Liver (tissue), 9 donors: Measurements from ENCODE around the gene VWA3A. TPM values are rescaled to one million over a fixed set of nuclear protein-coding genes. Genes with fewer than 3 reads are reported as not detected.

Experiments used
- DNase-seq: peaks from one replicate; pipeline ENCODE4 v3.0.0-alpha.2; 2017; ENCODE audit warnings: low spot score
- H3K27ac ChIP-seq, 2 donors: one replicate each; pipeline ENCODE4 v1.7.0; 2013; ENCODE audit warnings: inconsistent platforms in 2 of 2, low read length in 2 of 2, control low read depth in 1 of 2, low read depth in 1 of 2, mild to moderate bottlenecking in 1 of 2
- H3K27me3 ChIP-seq, 4 donors: one replicate each; pipeline versions ENCODE4 v1.6.1 to v1.7.0; 2013; ENCODE audit warnings: low read length in 3 of 4, inconsistent platforms in 1 of 4, mild to moderate bottlenecking in 1 of 4, moderate library complexity in 1 of 4; ENCODE audit not compliant: control insufficient read depth in 4 of 4, insufficient read depth in 4 of 4
- H3K36me3 ChIP-seq, 4 donors: one replicate each; pipeline versions ENCODE4 v1.6.1 to v1.7.0; 2013; ENCODE audit warnings: low read length in 3 of 4, mild to moderate bottlenecking in 3 of 4, low read depth in 1 of 4, moderate library complexity in 1 of 4; ENCODE audit not compliant: control insufficient read depth in 4 of 4, insufficient read depth in 3 of 4
- H3K4me1 ChIP-seq, 4 donors: one replicate each; pipeline versions ENCODE4 v1.6.1 to v1.7.0; 2013; ENCODE audit warnings: low read length in 3 of 4, mild to moderate bottlenecking in 3 of 4, moderate library complexity in 1 of 4; ENCODE audit not compliant: control insufficient read depth in 4 of 4, insufficient read depth in 4 of 4
- H3K4me3 ChIP-seq, 3 donors: one replicate each; pipeline versions ENCODE4 v1.6.1 to v1.7.0; 2013; ENCODE audit warnings: low read length in 3 of 3, control low read depth in 1 of 3, low read depth in 1 of 3, mild to moderate bottlenecking in 1 of 3
- H3K9ac ChIP-seq, 2 donors: one replicate each; pipeline ENCODE4 v1.7.0; 2013; ENCODE audit warnings: low read length in 2 of 2, mild to moderate bottlenecking in 2 of 2, moderate library complexity in 2 of 2, control low read depth in 1 of 2, low read depth in 1 of 2
- H3K9me3 ChIP-seq, 4 donors: one replicate each; pipeline versions ENCODE4 v1.6.1 to v1.7.0; 2013; ENCODE audit warnings: low read length in 3 of 4; ENCODE audit not compliant: control insufficient read depth in 4 of 4
- EGR1 ChIP-seq, 2 donors: IDR thresholded peaks; 2 replicates each; pipeline ENCODE4 v1.6.1; 2016 to 2018; ENCODE audit warnings: antibody characterized with exemption in 2 of 2, low read depth in 2 of 2
- FOXA1 ChIP-seq: IDR thresholded peaks from 2 replicates; pipeline ENCODE4 v1.6.1; 2016; ENCODE audit warnings: antibody characterized with exemption
- FOXA2 ChIP-seq: IDR thresholded peaks from 2 replicates; pipeline ENCODE4 v1.6.1; 2016; ENCODE audit warnings: antibody characterized with exemption
- GABPA ChIP-seq, 2 donors: IDR thresholded peaks in 1 of 2; conservative IDR thresholded peaks in 1 of 2; 2 replicates each; pipeline ENCODE4 v1.6.1; 2016; ENCODE audit warnings: antibody characterized with exemption in 2 of 2, mild to moderate bottlenecking in 1 of 2, moderate library complexity in 1 of 2
- HNF4A ChIP-seq, 2 donors: conservative IDR thresholded peaks; 2 replicates each; pipeline ENCODE4 v1.6.1; 2016; ENCODE audit warnings: antibody characterized with exemption in 2 of 2, mild to moderate bottlenecking in 2 of 2
- HNF4G ChIP-seq: IDR thresholded peaks from 2 replicates; pipeline ENCODE4 v1.6.1; 2016; ENCODE audit warnings: antibody characterized with exemption
- JUND ChIP-seq, 2 donors: IDR thresholded peaks; 2 replicates each; pipeline ENCODE4 v1.6.1; 2016; ENCODE audit warnings: antibody characterized with exemption in 2 of 2
- NR2F2 ChIP-seq: IDR thresholded peaks from 2 replicates; pipeline ENCODE4 v1.6.1; 2016; ENCODE audit warnings: antibody characterized with exemption
- RAD21 ChIP-seq, 2 donors: IDR thresholded peaks; 2 replicates each; pipeline ENCODE4 v1.6.1; 2016; ENCODE audit warnings: antibody characterized with exemption in 2 of 2, mild to moderate bottlenecking in 2 of 2
- RXRA ChIP-seq, 2 donors: IDR thresholded peaks; 2 replicates each; pipeline ENCODE4 v1.6.1; 2017 to 2018; ENCODE audit warnings: antibody characterized with exemption in 2 of 2, mild to moderate bottlenecking in 1 of 2
- SP1 ChIP-seq: IDR thresholded peaks from 2 replicates; pipeline ENCODE4 v1.6.1; 2018; ENCODE audit warnings: antibody characterized with exemption, mild to moderate bottlenecking
- TAF1 ChIP-seq: conservative IDR thresholded peaks from 2 replicates; pipeline ENCODE4 v1.6.1; 2016; ENCODE audit warnings: antibody characterized with exemption, mild to moderate bottlenecking
- YY1 ChIP-seq: IDR thresholded peaks from 2 replicates; pipeline ENCODE4 v1.6.1; 2016; ENCODE audit warnings: antibody characterized with exemption, mild to moderate bottlenecking
- WGBS: extraction: QIAGEN DNeasy Blood & Tissue Kit; methylation state at CpG from one replicate; pipeline ENCODE4 v1.1.7; 2013; 5-methylcytosine and 5-hydroxymethylcytosine counted together
- polyA plus RNA-seq, 2 donors: library from polyadenylated mRNA; stranded (reverse) in 1 of 2; unstranded in 1 of 2; fragments of 200-250 nt in 1 of 2; fragments of >200 nt in 1 of 2; fragmentation: Nextera tagmentation in 1 of 2; extraction: Ambion mirVana in 1 of 2; gene quantifications; one replicate each; pipeline versions ENCODE4 v1.2.1 to v1.2.3, GENCODE V29; 2013 to 2015
- total RNA-seq, 2 donors: library from RNA; depleted of rRNA; stranded (reverse); fragments of >200 nt; gene quantifications; one replicate each; pipeline ENCODE4 v1.2.3, GENCODE V29; 2014
- TF ChIP-seq, protein P1 (sequence below): IDR thresholded peaks from 2 replicates; pipeline ENCODE4 v1.6.1; 2016; ENCODE audit warnings: antibody characterized with exemption
- TF ChIP-seq, protein P2 (sequence below): fragments of 150-350 bp; IDR thresholded peaks from 2 replicates; pipeline ENCODE4 v1.5.1; 2017; ENCODE audit warnings: improper control_type of control experiment, low read depth, low read length; ENCODE audit not compliant: missing input control
- TF ChIP-seq, protein P3 (sequence below): IDR thresholded peaks from 2 replicates; pipeline ENCODE4 v1.6.1; 2016; ENCODE audit warnings: antibody characterized with exemption, mild to moderate bottlenecking
- TF ChIP-seq, protein P4 (sequence below): IDR thresholded peaks from 2 replicates; pipeline ENCODE4 v1.6.1; 2016; ENCODE audit warnings: antibody characterized with exemption
- TF ChIP-seq, protein P5 (sequence below): IDR thresholded peaks from 2 replicates; pipeline ENCODE4 v1.6.1; 2016; ENCODE audit warnings: antibody characterized with exemption
- donor health status: healthy.
- donor health status: healthy.
- donor health status: healthy.
- donor health status: healthy.
- donor health status: healthy.

The VWA3A gene
- total and polyA plus RNA-seq, 4 donors: 0.05 to 0.17 TPM; not detected in 2

DNA sequence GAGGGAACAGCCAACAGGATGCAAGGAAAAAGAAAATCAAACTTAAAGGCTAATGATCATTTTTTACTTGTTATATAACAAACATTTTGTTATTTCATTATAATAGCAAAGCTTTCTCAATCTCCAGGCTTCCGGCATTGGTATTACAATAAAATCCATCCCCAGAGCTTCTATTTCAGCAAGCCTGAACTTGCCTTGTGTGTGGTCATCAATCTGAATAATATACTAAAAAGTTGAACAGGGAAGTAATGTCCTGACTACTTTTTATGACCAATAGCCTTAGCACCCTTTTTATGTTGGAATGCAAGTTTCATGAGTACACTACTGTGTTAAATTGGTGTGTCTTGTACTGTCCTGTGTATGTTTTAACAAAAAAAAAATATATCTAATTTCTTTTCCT is 27.1 kb upstream of the VWA3A start:
- Histone ChIP-seq H3K36me3 (no peaks in the 10 kb centered on the region), H3K4me3 (no peak overlapping the region), H3K27ac (no peak overlapping the region), H3K4me1 (no peaks in the 10 kb centered on the region), H3K9ac (no peak overlapping the region), H3K9me3 (peaks cover 0 to 2% (median 0%) of the 10 kb centered on the region in 4 donors), H3K27me3 (no peaks in the 10 kb centered on the region)
- WGBS: 93% methylated on average over 1 of the region's 1 CpG
- TF ChIP-seq HNF4G: no peak
- no peak for TF ChIP-seq EGR1 (IDR thresholded peaks at IDR 0.05; ENCODE audit: low read depth in 2 of 2)
- DNase-seq: no peak

DNA sequence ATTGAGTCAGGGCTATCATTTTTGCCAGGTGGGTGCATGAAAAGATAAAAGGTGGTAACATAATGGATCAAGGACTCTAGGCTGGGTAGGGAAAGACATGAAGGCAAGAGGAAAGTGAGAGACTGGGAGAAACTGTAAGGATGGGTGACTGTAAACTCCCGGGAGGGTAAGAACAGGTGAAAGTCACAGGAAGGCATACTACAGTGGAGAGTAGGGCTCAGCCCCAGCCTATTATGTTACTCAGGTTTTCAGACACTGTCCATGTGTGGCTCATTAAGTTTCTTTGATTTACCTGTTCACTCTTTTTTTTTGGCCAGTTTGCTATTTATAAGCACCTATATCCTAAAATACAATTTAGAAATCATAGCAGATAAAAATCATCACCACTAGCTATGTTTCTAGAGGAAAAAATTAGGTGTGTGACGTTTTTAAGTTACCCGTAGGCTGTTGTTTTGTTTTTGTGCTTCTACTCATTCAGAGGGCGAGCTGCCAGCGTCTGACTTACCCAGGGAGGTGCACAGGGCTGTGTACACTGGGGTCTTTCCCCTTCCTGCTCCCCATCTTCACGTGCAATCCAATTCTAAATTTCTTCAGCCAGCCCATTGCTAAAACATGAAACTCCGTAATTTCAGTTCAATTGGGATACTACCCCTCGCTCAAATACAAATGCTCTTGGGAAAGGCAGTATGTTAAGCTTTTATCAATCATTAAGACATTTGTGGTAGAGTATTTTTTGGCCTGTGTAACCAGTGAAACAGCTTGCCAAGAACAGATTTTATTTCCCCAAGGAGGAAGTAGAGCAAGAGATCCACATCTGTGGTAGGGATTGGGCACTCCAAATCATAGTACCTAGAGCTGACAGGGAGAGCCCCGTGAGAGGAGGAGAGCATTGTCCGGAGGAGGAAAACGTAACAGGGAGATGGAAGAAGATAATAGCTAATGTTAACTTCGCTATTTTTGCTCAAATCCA is 21.7 kb upstream of the VWA3A start:
- no peaks in the 10 kb centered on the region for H3K27me3 ChIP-seq
- no peak overlapping the region for H3K27ac ChIP-seq
- TF ChIP-seq SP1: no peak
- TF ChIP-seq, protein P1, sequence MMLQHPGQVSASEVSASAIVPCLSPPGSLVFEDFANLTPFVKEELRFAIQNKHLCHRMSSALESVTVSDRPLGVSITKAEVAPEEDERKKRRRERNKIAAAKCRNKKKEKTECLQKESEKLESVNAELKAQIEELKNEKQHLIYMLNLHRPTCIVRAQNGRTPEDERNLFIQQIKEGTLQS: no peak
- WGBS: 85% methylated on average over 12 of the region's 12 CpGs
- no peak overlapping the region for H3K9ac ChIP-seq
- H3K9me3 ChIP-seq: peaks cover 0 to 2% (median 0%) of the 10 kb centered on the region in 4 donors
- no peak for DNase-seq
- peaks cover 0 to 2% (median 0%) of the 10 kb centered on the region in 4 donors for H3K36me3 ChIP-seq
- H3K4me1 ChIP-seq: no peaks in the 10 kb centered on the region
- no peak overlapping the region for H3K4me3 ChIP-seq

DNA sequence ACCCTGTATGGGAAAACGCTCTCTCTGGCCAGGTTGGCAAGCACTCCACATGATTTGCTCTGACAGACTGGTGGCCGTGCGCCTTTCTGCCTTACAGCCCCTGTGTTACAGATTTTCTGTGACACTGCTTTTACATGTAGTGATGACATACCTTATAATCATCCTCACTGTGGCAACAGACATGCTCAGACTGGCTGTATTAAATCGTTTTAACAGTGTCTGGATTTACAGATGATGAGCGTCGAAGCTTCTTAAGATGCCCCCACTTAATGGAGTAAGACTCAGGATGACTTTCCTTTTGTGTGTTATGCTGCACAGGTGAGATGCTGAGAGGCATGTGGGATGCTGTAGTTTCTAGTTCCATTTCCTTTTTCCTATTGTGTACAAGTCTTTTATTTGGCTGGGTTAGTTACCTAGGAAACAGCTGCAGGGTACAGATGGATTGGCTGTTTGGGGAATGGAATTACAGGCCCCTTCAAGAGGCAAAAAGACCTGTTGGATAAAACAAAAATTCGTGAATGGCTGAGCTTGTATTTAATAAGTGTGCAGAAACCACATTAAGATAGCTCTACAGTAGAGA is 20.9 kb upstream of the VWA3A start:
- Histone ChIP-seq H3K4me1 (no peaks in the 10 kb centered on the region), H3K27me3 (no peaks in the 10 kb centered on the region), H3K4me3 (no peak overlapping the region), H3K9me3 (peaks cover 0 to 2% (median 0%) of the 10 kb centered on the region in 4 donors), H3K36me3 (peaks cover 0 to 2% (median 0%) of the 10 kb centered on the region in 4 donors), H3K27ac (no peak overlapping the region), H3K9ac (no peak overlapping the region)
- no peak for DNase-seq
- WGBS: 95% methylated on average over 7 of the region's 7 CpGs
- TF ChIP-seq NR2F2 (no peak), RAD21 (IDR thresholded peaks at IDR 0.05) (no peak), FOXA2 (no peak), YY1 (no peak), EGR1 (IDR thresholded peaks at IDR 0.05; ENCODE audit: low read depth in 2 of 2) (no peak), RXRA (IDR thresholded peaks at IDR 0.05) (no peak), HNF4A (conservative IDR thresholded peaks at IDR 0.05) (no peak), HNF4G (no peak), FOXA1 (no peak), SP1 (no peak), GABPA (IDR thresholded peaks at IDR 0.05 in 1 of 2, conservative IDR thresholded peaks at IDR 0.05 in 1 of 2) (no peak), TAF1 (no peak), JUND (IDR thresholded peaks at IDR 0.05) (no peak)
- TF ChIP-seq, protein P1: no peak
- TF ChIP-seq, protein P2, sequence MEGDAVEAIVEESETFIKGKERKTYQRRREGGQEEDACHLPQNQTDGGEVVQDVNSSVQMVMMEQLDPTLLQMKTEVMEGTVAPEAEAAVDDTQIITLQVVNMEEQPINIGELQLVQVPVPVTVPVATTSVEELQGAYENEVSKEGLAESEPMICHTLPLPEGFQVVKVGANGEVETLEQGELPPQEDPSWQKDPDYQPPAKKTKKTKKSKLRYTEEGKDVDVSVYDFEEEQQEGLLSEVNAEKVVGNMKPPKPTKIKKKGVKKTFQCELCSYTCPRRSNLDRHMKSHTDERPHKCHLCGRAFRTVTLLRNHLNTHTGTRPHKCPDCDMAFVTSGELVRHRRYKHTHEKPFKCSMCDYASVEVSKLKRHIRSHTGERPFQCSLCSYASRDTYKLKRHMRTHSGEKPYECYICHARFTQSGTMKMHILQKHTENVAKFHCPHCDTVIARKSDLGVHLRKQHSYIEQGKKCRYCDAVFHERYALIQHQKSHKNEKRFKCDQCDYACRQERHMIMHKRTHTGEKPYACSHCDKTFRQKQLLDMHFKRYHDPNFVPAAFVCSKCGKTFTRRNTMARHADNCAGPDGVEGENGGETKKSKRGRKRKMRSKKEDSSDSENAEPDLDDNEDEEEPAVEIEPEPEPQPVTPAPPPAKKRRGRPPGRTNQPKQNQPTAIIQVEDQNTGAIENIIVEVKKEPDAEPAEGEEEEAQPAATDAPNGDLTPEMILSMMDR: no peak
- TF ChIP-seq, protein P3, sequence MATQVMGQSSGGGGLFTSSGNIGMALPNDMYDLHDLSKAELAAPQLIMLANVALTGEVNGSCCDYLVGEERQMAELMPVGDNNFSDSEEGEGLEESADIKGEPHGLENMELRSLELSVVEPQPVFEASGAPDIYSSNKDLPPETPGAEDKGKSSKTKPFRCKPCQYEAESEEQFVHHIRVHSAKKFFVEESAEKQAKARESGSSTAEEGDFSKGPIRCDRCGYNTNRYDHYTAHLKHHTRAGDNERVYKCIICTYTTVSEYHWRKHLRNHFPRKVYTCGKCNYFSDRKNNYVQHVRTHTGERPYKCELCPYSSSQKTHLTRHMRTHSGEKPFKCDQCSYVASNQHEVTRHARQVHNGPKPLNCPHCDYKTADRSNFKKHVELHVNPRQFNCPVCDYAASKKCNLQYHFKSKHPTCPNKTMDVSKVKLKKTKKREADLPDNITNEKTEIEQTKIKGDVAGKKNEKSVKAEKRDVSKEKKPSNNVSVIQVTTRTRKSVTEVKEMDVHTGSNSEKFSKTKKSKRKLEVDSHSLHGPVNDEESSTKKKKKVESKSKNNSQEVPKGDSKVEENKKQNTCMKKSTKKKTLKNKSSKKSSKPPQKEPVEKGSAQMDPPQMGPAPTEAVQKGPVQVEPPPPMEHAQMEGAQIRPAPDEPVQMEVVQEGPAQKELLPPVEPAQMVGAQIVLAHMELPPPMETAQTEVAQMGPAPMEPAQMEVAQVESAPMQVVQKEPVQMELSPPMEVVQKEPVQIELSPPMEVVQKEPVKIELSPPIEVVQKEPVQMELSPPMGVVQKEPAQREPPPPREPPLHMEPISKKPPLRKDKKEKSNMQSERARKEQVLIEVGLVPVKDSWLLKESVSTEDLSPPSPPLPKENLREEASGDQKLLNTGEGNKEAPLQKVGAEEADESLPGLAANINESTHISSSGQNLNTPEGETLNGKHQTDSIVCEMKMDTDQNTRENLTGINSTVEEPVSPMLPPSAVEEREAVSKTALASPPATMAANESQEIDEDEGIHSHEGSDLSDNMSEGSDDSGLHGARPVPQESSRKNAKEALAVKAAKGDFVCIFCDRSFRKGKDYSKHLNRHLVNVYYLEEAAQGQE: no peak
- TF ChIP-seq, protein P4, sequence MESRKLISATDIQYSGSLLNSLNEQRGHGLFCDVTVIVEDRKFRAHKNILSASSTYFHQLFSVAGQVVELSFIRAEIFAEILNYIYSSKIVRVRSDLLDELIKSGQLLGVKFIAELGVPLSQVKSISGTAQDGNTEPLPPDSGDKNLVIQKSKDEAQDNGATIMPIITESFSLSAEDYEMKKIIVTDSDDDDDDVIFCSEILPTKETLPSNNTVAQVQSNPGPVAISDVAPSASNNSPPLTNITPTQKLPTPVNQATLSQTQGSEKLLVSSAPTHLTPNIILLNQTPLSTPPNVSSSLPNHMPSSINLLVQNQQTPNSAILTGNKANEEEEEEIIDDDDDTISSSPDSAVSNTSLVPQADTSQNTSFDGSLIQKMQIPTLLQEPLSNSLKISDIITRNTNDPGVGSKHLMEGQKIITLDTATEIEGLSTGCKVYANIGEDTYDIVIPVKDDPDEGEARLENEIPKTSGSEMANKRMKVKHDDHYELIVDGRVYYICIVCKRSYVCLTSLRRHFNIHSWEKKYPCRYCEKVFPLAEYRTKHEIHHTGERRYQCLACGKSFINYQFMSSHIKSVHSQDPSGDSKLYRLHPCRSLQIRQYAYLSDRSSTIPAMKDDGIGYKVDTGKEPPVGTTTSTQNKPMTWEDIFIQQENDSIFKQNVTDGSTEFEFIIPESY: no peak
- TF ChIP-seq, protein P5, sequence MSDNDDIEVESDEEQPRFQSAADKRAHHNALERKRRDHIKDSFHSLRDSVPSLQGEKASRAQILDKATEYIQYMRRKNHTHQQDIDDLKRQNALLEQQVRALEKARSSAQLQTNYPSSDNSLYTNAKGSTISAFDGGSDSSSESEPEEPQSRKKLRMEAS: no peak
